GM23248 (cell line): Measurements from ENCODE around the gene ARL6IP1.

Experiments
- EZH2 ChIP-seq: fragments of 200-600 bp; sonication (generic); IDR thresholded peaks from 2 replicates; pipeline ENCODE4 v1.6.1; 2018; ENCODE audit warnings: antibody characterized with exemption, mild to moderate bottlenecking; ENCODE audit not compliant: insufficient read depth, poor library complexity, severe bottlenecking
- EZH2phosphoT487 ChIP-seq: fragments of 200-600 bp; sonication (generic); IDR thresholded peaks from 2 replicates; pipeline ENCODE4 v1.6.1; 2018; ENCODE audit warnings: antibody characterized with exemption, moderate library complexity, mild to moderate bottlenecking, low read depth; ENCODE audit not compliant: insufficient read depth

DNA sequence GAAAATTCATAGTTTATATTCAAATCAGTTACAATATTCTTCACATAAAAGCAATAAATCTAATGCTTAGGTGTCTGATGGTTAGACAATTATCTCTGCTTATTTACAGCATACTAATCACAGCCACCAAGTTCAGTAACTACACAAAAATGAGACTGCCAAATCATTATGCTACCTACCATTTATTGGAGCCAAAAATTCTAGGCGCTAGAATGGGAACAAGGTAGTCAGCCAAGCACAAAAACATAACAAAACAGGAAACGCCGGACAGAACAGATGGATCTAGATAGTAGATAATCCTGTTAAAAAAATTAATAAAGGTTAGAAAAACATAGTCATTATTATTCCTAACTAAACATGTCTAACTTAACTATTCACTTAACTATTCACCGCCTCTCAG, 3.6 kb downstream of the ARL6IP1 start:
- TF ChIP-seq EZH2 (no peak), EZH2phosphoT487 (no peak)
